Measurements from ENCODE around the gene KCNK3. TPM values are rescaled to one million over a fixed set of nuclear protein-coding genes. Genes with fewer than 3 reads are reported as not detected.

Gene KCNK3
- total and polyA plus RNA-seq, 2 donors (not counting 1 experiment from before 2014, with no cell fraction given): under 0.01 TPM; not detected in 1

DNA sequence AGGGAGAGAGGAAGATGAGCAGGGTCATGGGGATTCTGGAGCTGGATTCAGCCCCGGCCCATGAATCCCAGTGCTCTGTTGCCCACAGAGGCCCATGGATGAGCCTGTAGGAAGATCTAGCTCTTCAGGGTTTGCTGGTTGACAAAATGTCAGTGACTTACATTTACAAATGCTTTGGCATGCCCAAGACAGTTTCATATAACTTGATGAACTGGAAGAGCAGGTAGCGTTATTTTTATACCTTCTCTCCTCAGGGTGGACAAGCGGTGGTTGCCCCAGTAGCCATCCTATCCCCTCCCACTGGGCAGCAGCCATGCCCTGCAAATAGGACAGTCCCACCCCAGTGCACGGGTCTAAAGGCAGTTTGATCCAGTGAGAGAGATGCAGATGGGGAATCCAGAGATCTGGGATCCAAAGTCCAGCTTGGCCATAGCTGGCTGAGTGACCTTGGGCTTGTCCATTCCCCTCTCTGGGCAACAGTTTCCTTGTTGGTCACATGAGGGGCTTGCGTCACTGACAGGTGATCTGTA is 21.5 kb upstream of the KCNK3 start:
- H3K36me3 ChIP-seq (ENCODE audit: control insufficient read depth, insufficient read depth, low read length): no peaks in the 10 kb centered on the region
- H3K4me2 ChIP-seq (ENCODE audit: extremely low read depth, insufficient read depth, low read length): no peak overlapping the region
- H3K4me1 ChIP-seq (ENCODE audit: control insufficient read depth, extremely low read depth, insufficient read depth, low read length): no peaks in the 10 kb centered on the region
- no peaks in the 10 kb centered on the region for H4K20me1 ChIP-seq (ENCODE audit: control insufficient read depth, extremely low read depth, insufficient read depth, low read length)
- no peaks in the 10 kb centered on the region for H3K79me2 ChIP-seq (ENCODE audit: control insufficient read depth, insufficient read depth, low read length)
- DNase-seq (ENCODE audit: low read depth in 2 of 2): no peak
- TF ChIP-seq CTCF (conservative IDR thresholded peaks at IDR 0.05 in 1 of 2, IDR thresholded peaks at IDR 0.05 in 1 of 2; ENCODE audit: low read depth in 1 of 2, low read length in 2 of 2): no peak
- no peak for TF ChIP-seq EZH2 (IDR thresholded peaks at IDR 0.05; ENCODE audit: low read length, missing control alignments)
- H3K27me3 ChIP-seq (ENCODE audit: control insufficient read depth, insufficient read depth, low read length): peaks cover 6% of the 10 kb centered on the region
- no peak overlapping the region for H3K9ac ChIP-seq (ENCODE audit: insufficient read depth, low read length)
- no peak overlapping the region for H3K27ac ChIP-seq (ENCODE audit: insufficient read depth, low read length)
- H3K4me3 ChIP-seq (replicated peaks in 1 of 4; ENCODE audit: control extremely low read depth in 1 of 4, insufficient read depth in 1 of 4, low read depth in 3 of 4, low read length in 4 of 4): no peak overlapping the region
- no peaks in the 10 kb centered on the region for H3K9me3 ChIP-seq (ENCODE audit: control insufficient read depth, insufficient read depth, low read depth, low read length)
- H2AFZ ChIP-seq (ENCODE audit: low read length): no peak overlapping the region

- TF ChIP-seq EZH2 (IDR thresholded peaks at IDR 0.05; ENCODE audit: low read length, missing control alignments): no peak
- no peak for TF ChIP-seq CTCF (conservative IDR thresholded peaks at IDR 0.05 in 1 of 2, IDR thresholded peaks at IDR 0.05 in 1 of 2; ENCODE audit: low read depth in 1 of 2, low read length in 2 of 2)
- H3K4me3 ChIP-seq (replicated peaks in 1 of 4; ENCODE audit: control extremely low read depth in 1 of 4, insufficient read depth in 1 of 4, low read depth in 3 of 4, low read length in 4 of 4): no peak overlapping the region
- no peak overlapping the region for H3K4me2 ChIP-seq (ENCODE audit: extremely low read depth, insufficient read depth, low read length)
- no peak overlapping the region for H3K9ac ChIP-seq (ENCODE audit: insufficient read depth, low read length)
- H3K36me3 ChIP-seq (ENCODE audit: control insufficient read depth, insufficient read depth, low read length): no peaks in the 10 kb centered on the region
- H4K20me1 ChIP-seq (ENCODE audit: control insufficient read depth, extremely low read depth, insufficient read depth, low read length): no peaks in the 10 kb centered on the region
- H3K27ac ChIP-seq (ENCODE audit: insufficient read depth, low read length): no peak overlapping the region
- no peak overlapping the region for H2AFZ ChIP-seq (ENCODE audit: low read length)
- H3K4me1 ChIP-seq (ENCODE audit: control insufficient read depth, extremely low read depth, insufficient read depth, low read length): no peaks in the 10 kb centered on the region
- DNase-seq (ENCODE audit: low read depth in 2 of 2): no peak
- no peaks in the 10 kb centered on the region for H3K79me2 ChIP-seq (ENCODE audit: control insufficient read depth, insufficient read depth, low read length)
- no peaks in the 10 kb centered on the region for H3K9me3 ChIP-seq (ENCODE audit: control insufficient read depth, insufficient read depth, low read depth, low read length)
- peaks cover 6% of the 10 kb centered on the region for H3K27me3 ChIP-seq (ENCODE audit: control insufficient read depth, insufficient read depth, low read length)
These were observed 20.8 kb upstream of the KCNK3 start for GRCh38 chr2:26671691-26672090.

- TF ChIP-seq CTCF (conservative IDR thresholded peaks at IDR 0.05 in 1 of 2, IDR thresholded peaks at IDR 0.05 in 1 of 2; ENCODE audit: low read depth in 1 of 2, low read length in 2 of 2) (no peak), EZH2 (IDR thresholded peaks at IDR 0.05; ENCODE audit: low read length, missing control alignments) (no peak)
- H3K4me2 ChIP-seq (ENCODE audit: extremely low read depth, insufficient read depth, low read length): no peak overlapping the region
- H4K20me1 ChIP-seq (ENCODE audit: control insufficient read depth, extremely low read depth, insufficient read depth, low read length): no peaks in the 10 kb centered on the region
- no peaks in the 10 kb centered on the region for H3K4me1 ChIP-seq (ENCODE audit: control insufficient read depth, extremely low read depth, insufficient read depth, low read length)
- no peak overlapping the region for H3K27ac ChIP-seq (ENCODE audit: insufficient read depth, low read length)
- H3K36me3 ChIP-seq (ENCODE audit: control insufficient read depth, insufficient read depth, low read length): no peaks in the 10 kb centered on the region
- H2AFZ ChIP-seq (ENCODE audit: low read length): no peak overlapping the region
- H3K4me3 ChIP-seq (replicated peaks in 1 of 4; ENCODE audit: control extremely low read depth in 1 of 4, insufficient read depth in 1 of 4, low read depth in 3 of 4, low read length in 4 of 4): no peak overlapping the region
- H3K27me3 ChIP-seq (ENCODE audit: control insufficient read depth, insufficient read depth, low read length): peaks cover 3% of the 10 kb centered on the region
- no peaks in the 10 kb centered on the region for H3K9me3 ChIP-seq (ENCODE audit: control insufficient read depth, insufficient read depth, low read depth, low read length)
- DNase-seq (ENCODE audit: low read depth in 2 of 2): no peak
- no peak overlapping the region for H3K9ac ChIP-seq (ENCODE audit: insufficient read depth, low read length)
- H3K79me2 ChIP-seq (ENCODE audit: control insufficient read depth, insufficient read depth, low read length): no peaks in the 10 kb centered on the region
These were observed 20.3 kb upstream of the KCNK3 start for GRCh38 chr2:26672112-26672817.
